NCI-H1417 treated with DMSO at 0.1 percent for 48 hours (cell line): ENCODE data around the gene IFNAR1.

Source experiments
- DNase-seq: peaks from one replicate; lab custom pipeline; 2025; lab: John Stamatoyannopoulos, UW

The IFNAR1 gene

DNA sequence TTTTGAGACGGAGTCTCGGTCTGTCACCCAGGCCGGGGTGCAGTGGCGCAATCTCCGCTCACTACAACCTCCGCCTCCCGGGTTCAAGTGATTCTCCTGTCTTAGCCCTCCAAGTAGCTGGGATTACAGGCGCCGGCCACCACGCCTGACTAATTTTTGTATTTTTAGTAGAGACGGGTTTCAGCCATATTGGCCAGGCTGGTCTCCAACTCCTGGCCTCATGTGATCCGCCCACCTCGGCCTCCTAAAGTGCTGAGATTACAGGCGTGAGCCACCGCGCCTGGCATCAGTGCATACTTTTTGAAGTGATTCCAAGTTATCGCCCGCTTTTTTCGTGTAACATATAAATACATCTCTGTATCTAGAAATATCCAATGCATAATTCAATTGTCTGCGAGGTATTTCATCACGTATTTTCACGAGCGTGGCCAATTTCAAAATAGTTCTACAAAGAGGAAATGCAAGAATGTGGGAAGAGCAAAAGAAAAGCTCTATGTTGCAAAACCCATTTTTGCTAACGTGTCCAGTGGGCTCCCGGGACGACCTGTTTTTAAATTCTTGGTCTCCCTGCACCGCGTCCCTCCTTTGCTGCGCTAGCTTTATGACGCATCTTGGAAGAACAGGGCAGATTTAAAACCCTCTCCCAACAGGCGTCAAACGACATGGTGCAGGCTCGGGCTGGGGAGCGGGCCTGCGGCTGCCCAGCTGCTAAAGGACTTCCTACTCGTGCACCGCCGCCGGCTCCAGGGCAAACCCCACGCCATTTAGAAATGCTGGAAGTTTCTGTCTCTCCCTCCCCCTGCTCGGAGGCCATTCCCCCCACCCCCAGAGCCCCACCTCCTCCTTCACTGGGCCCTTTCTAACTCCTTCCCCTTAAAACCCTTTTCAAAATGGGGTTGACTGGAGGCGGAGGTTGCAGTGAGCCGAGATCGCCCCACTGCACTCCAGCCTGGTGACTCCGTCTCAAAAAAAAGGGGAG, 77.5 kb downstream of the IFNAR1 start:
- no peak for DNase-seq

GRCh38 chr21:33403128-33403785, 78.5 kb downstream of the IFNAR1 start, which contains the start of gene IFNGR2:
IFNGR2 (plus strand) TSS chr21:33403413; CDS start chr21:33403544, 131 bp downstream.
- DNase-seq = no peak

DNA sequence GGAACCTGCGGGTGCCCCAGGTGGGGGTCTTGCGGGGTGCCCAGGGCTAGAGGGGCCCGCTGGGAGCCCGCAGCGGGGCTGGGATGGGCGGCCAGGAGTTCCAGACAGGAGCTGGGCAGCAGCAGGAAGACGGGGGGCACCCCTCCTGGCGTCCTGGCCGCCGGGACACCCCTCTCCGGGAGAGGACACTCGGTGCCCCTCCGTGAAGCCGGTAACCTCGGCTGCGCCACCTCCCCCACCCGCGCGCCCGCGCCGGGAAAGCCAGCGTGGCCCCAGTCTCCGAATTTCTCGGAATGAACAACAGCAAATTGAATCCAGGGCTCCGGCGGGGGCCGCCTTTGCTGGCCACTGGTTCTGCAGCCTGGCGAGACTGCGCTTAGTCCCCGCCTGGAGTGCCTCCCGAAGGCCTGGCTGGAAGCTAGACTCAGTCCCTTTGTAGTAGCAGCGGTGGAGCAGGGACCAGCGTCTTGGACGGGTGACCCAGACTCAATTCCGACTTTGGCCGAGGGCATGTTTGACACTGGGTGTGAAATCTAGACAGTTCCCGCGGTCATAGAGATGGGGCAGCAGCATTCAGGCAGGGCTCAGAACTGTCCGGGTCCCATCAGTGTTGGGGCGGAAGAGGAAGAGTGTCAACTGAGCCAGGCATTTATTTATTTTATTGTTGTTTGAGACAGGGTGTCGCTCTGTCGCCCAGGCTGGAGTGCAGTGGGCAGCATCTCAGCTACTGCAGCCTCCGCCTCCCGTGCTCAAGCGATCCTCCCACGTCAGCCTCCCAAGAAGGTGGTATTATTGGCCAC, 79.2 kb downstream of the IFNAR1 start:
- DNase-seq = no peak

GRCh38 chr21:33406493-33406892, 81.7 kb downstream of the IFNAR1 start:
- no peak for DNase-seq
